GM12878 (cell line): ENCODE results near the gene ELP4. TPM values are rescaled to one million over a fixed set of nuclear protein-coding genes. Genes with fewer than 3 reads are reported as not detected.

Experiments used
- ATAC-seq: fragments of 200-7000 bp; cut with Tn5 transposase; 3 replicates; pipeline ENCODE4 v1.9.1; 2020; ENCODE audit warnings: mild to moderate bottlenecking, moderate library complexity
- BruUV-seq: library from RNA; stranded (reverse); fragments of 400-500 nt; replicated peaks from 2 replicates; lab custom pipeline; 2021; lab: Mats Ljungman, UMichigan
- CTCF ChIA-PET: fragments of 300-600 bp; sonication (Branson Sonifier 250); formaldehyde crosslinking; extraction: SDS; loops from one replicate; lab custom pipeline; 2021; ENCODE audit warnings: inconsistent platforms; lab: Yijun Ruan, JAX
- POLR2A ChIA-PET: fragments of 350-600 bp; formaldehyde crosslinking; extraction: SDS; loops from one replicate; lab custom pipeline; 2021; ENCODE audit warnings: inconsistent platforms; lab: Charles Lee
- RAD21 ChIA-PET: fragments of 300-600 bp; sonication (Branson Sonifier 250); formaldehyde crosslinking; loops from one replicate; lab custom pipeline; 2023; ENCODE audit warnings: antibody characterized with exemption; ENCODE audit not compliant: unreplicated experiment; lab: Charles Lee
- SMC1A ChIA-PET: fragments of 300-600 bp; sonication (Branson Sonifier 250); formaldehyde crosslinking; loops from one replicate; lab custom pipeline; 2023; ENCODE audit not compliant: unreplicated experiment, uncharacterized antibody; lab: Charles Lee
- DNase-seq: peaks from one replicate; pipeline ENCODE4 v3.0.0-alpha.2; 2011; ENCODE audit warnings: low read depth, low spot score
- FAIRE-seq: peaks from 3 replicates; lab custom pipeline; 2011; peaks lifted over from hg19 to GRCh38; lab: Jason Lieb, UNC
- H2AFZ ChIP-seq: 2 replicates; pipeline ENCODE4 v1.6.0; 2011; ENCODE audit warnings: low read depth, low read length, control low read depth; ENCODE audit not compliant: control insufficient read depth
- H3K27ac ChIP-seq: 2 replicates; pipeline ENCODE4 v1.5.1; 2011; ENCODE audit warnings: control low read depth; ENCODE audit not compliant: control insufficient read depth, insufficient read depth
- H3K27me3 ChIP-seq, 2 experiments: replicated peaks in 1 of 2; 2 replicates each; pipeline versions ENCODE4 v1.6.0 to v1.6.1; 2011; ENCODE audit warnings: low read length in 1 of 2; ENCODE audit not compliant: control insufficient read depth in 2 of 2, insufficient read depth in 2 of 2
- H3K36me3 ChIP-seq, 2 experiments: 2 replicates each; pipeline ENCODE4 v1.5.1; 2011; ENCODE audit warnings: low read length in 1 of 2; ENCODE audit not compliant: control insufficient read depth in 2 of 2, insufficient read depth in 2 of 2
- H3K4me1 ChIP-seq: 2 replicates; pipeline ENCODE4 v1.6.1; 2011; ENCODE audit warnings: mild to moderate bottlenecking, low read length, moderate library complexity, mixed read lengths; ENCODE audit not compliant: control insufficient read depth, insufficient read depth
- H3K4me2 ChIP-seq: 2 replicates; pipeline ENCODE4 v1.6.0; 2011; ENCODE audit warnings: control low read depth; ENCODE audit not compliant: control insufficient read depth, insufficient read depth
- H3K4me3 ChIP-seq: fragments of 200-600 bp; sonication (generic); 2 replicates; pipeline ENCODE4 v1.5.1; 2016
- H3K79me2 ChIP-seq: 2 replicates; pipeline ENCODE4 v1.6.0; 2011; ENCODE audit warnings: low read length; ENCODE audit not compliant: control insufficient read depth, insufficient read depth
- H3K9ac ChIP-seq: 2 replicates; pipeline ENCODE4 v1.8.0; 2011; ENCODE audit warnings: low read length, control low read depth, mixed read lengths; ENCODE audit not compliant: control insufficient read depth, insufficient read depth
- H3K9me3 ChIP-seq: replicated peaks from 3 replicates; pipeline ENCODE4 v1.5.1; 2011; ENCODE audit warnings: mild to moderate bottlenecking, low read length; ENCODE audit not compliant: control insufficient read depth, insufficient read depth
- H4K20me1 ChIP-seq: 2 replicates; pipeline ENCODE4 v1.6.0; 2011; ENCODE audit not compliant: control insufficient read depth, insufficient read depth
- ASH2L ChIP-seq: fragments of 300-600, 200-600 bp; sonication (generic); IDR thresholded peaks from 2 replicates; pipeline ENCODE4 v1.6.1; 2017; ENCODE audit warnings: low read depth, mild to moderate bottlenecking, borderline replicate concordance
- ATF7 ChIP-seq: fragments of 450-650 bp; IDR thresholded peaks from 2 replicates; pipeline ENCODE4 v1.6.1; 2016; ENCODE audit warnings: low read depth, mild to moderate bottlenecking
- BCL11A ChIP-seq: IDR thresholded peaks from 2 replicates; pipeline ENCODE4 v1.6.1; 2011; ENCODE audit warnings: low read depth, low read length
- CHD2 ChIP-seq: IDR thresholded peaks from 2 replicates; pipeline ENCODE4 v1.6.1; 2011; ENCODE audit warnings: low read depth, low read length, improper control_type of control experiment, borderline replicate concordance
- CTCF ChIP-seq, 3 experiments: IDR thresholded peaks in 2 of 3; conservative IDR thresholded peaks in 1 of 3; 2 replicates each; pipeline ENCODE4 v1.5.1; 2011; ENCODE audit warnings: low read depth in 3 of 3, low read length in 3 of 3, mild to moderate bottlenecking in 3 of 3, control low read depth in 2 of 3, moderate library complexity in 2 of 3, inconsistent platforms in 1 of 3, mixed read lengths in 1 of 3; ENCODE audit not compliant: control insufficient read depth in 2 of 3, insufficient read depth in 1 of 3; ENCODE audit errors: extremely low read depth in 1 of 3
- FOS ChIP-seq: IDR thresholded peaks from 3 replicates; pipeline ENCODE4 v1.6.1; 2011; ENCODE audit warnings: borderline replicate concordance; ENCODE audit not compliant: insufficient read length; ENCODE audit errors: extremely low read depth
- KDM1A ChIP-seq: fragments of 200-600 bp; sonication (generic); IDR thresholded peaks from 2 replicates; pipeline ENCODE4 v1.6.1; 2016; ENCODE audit warnings: borderline replicate concordance
- MAX ChIP-seq: IDR thresholded peaks from 2 replicates; pipeline ENCODE4 v1.6.1; 2012; ENCODE audit warnings: low read depth, low read length, improper control_type of control experiment
- NFYA ChIP-seq: IDR thresholded peaks from 2 replicates; pipeline ENCODE4 v1.6.1; 2011; ENCODE audit warnings: low read depth, mild to moderate bottlenecking, low read length, improper control_type of control experiment, borderline replicate concordance
- POU2F2 ChIP-seq: IDR thresholded peaks from 3 replicates; pipeline ENCODE4 v1.6.1; 2011; ENCODE audit warnings: low read depth, mild to moderate bottlenecking, low read length, borderline replicate concordance
- SUPT20H ChIP-seq: IDR thresholded peaks from 2 replicates; pipeline ENCODE4 v1.6.1; 2011; ENCODE audit warnings: low read depth, mild to moderate bottlenecking, low read length, moderate library complexity, borderline replicate concordance; ENCODE audit not compliant: control insufficient read depth
- TBL1XR1 ChIP-seq: IDR thresholded peaks from 2 replicates; pipeline ENCODE4 v1.6.1; 2012; ENCODE audit warnings: low read depth, low read length, improper control_type of control experiment
- TCF7 ChIP-seq: IDR thresholded peaks from 2 replicates; pipeline ENCODE4 v1.6.1; 2014; ENCODE audit warnings: antibody characterized with exemption, borderline replicate concordance
- ZNF24 ChIP-seq: fragments of 450-650 bp; IDR thresholded peaks from 2 replicates; pipeline ENCODE4 v1.6.1; 2017; ENCODE audit warnings: antibody characterized with exemption, mild to moderate bottlenecking
- ZNF384 ChIP-seq: IDR thresholded peaks from 2 replicates; pipeline ENCODE4 v1.6.1; 2012; ENCODE audit warnings: low read depth, mild to moderate bottlenecking, low read length, improper control_type of control experiment, borderline replicate concordance
- ZSCAN29 ChIP-seq: fragments of 450-650 bp; IDR thresholded peaks from 2 replicates; pipeline ENCODE4 v1.6.1; 2017; ENCODE audit warnings: mild to moderate bottlenecking, moderate library complexity
- WGBS: methylation state at CpG from one replicate; pipeline ENCODE4 v1.1.6; 2016; ENCODE audit warnings: low lambda C conversion rate; ENCODE audit not compliant: insufficient replicate concordance, insufficient coverage; ENCODE audit errors: missing lambda C conversion rate; 5-methylcytosine and 5-hydroxymethylcytosine counted together
- in situ Hi-C: fragments of 300-500 bp; cut with MboI; formaldehyde crosslinking; loops from 9 replicates; pipeline ENCODE4 v1.14.3; 2018; ENCODE audit warnings: mixed read lengths
- intact Hi-C: fragments of 100-400 bp; cut with micrococcal nuclease; formaldehyde crosslinking; loops from one replicate; pipeline ENCODE4 v1.14.2; 2022; ENCODE audit not compliant: unreplicated experiment
- polyA plus RNA-seq, 11 experiments: library from polyadenylated mRNA; depleted of rRNA in 4 of 11; unstranded in 6 of 11; stranded (reverse) in 5 of 11; fragments of >200 nt; fragmentation: Nextera tagmentation in 4 of 11; fragmentation: Illumina TruSeq in 1 of 11; extraction: Ambion mirVana in 4 of 11; extraction: Trizol in 1 of 11; gene quantifications; 1 replicate in 1 of 11; 2 replicates in 10 of 11; pipeline versions ENCODE4 v1.2.1 to v1.2.3, GENCODE V29; 2011 to 2016; ENCODE audit warnings: inconsistent platforms in 2 of 11, missing spikeins in 2 of 11, low read depth in 1 of 11
- total RNA-seq, 4 experiments: library from RNA; depleted of rRNA in 3 of 4; stranded (reverse); fragments of >200 nt in 3 of 4; fragmentation: Illumina TruSeq in 1 of 4; extraction: Trizol in 1 of 4; gene quantifications; 2 replicates each; pipeline versions ENCODE4 v1.2.1 to v1.2.3, GENCODE V29; 2013 to 2021

ELP4 gene
- total and polyA plus RNA-seq, 10 of the 15 experiments (the other 5 are each of a cell fraction or from before 2014, with no cell fraction given), result 17.7 to 36.1 (median 27.0) TPM

- Histone ChIP-seq H3K4me3 (no peak overlapping the region), H3K4me2 (no peak overlapping the region), H3K9me3 (no peaks in the 10 kb centered on the region), H3K79me2 (no peaks in the 10 kb centered on the region), H3K9ac (no peak overlapping the region), H3K4me1 (no peaks in the 10 kb centered on the region), H4K20me1 (no peaks in the 10 kb centered on the region), H3K27ac (no peak overlapping the region), H3K27me3 (no peaks in the 10 kb centered on the region), H2AFZ (no peak overlapping the region), H3K36me3 (no peaks in the 10 kb centered on the region)
- ChIA-PET POLR2A (no interaction called here), RAD21 (no interaction called here), CTCF (interaction anchor here (0.8 kb wide), 1 partner anchor 10 kb away, joined by 5 read pairs; no protein-coding TSS in a partner anchor), SMC1A (interaction anchor here (1.0 kb wide), 1 partner anchor 10 kb away, joined by 3 read pairs; no protein-coding TSS in a partner anchor)
- TF ChIP-seq NFYA (no peak), TBL1XR1 (no peak), KDM1A (no peak)
- FAIRE-seq (no peak), ATAC-seq (no peak), DNase-seq (no peak)
- intact Hi-C loops (loop anchor here (10.0 kb wide), 2 partner anchors 159 to 529 kb away; no protein-coding TSS in a partner anchor), in situ Hi-C loops (no loop called here)
- no TSS peak for BruUV-seq
These were observed 136.2 kb downstream of the ELP4 start for GRCh38 chr11:31645747-31646146.

- DNase-seq, result no peak
- TF ChIP-seq ATF7, result no peak
- no peak for TF ChIP-seq ZSCAN29
- no peak for TF ChIP-seq BCL11A
- TF ChIP-seq FOS, result no peak
- no peak for TF ChIP-seq POU2F2
- TF ChIP-seq CTCF (IDR thresholded peaks at IDR 0.05 in 2 of 3, conservative IDR thresholded peaks at IDR 0.05 in 1 of 3; ENCODE audit: control insufficient read depth in 2 of 3, extremely low read depth in 1 of 3, insufficient read depth in 1 of 3, low read depth in 3 of 3, low read length in 3 of 3), result no peak
- no peak for TF ChIP-seq ZNF24
- TF ChIP-seq CHD2, result no peak
- no peak for TF ChIP-seq ASH2L
- no peak for TF ChIP-seq TCF7
- no peak for TF ChIP-seq SUPT20H
- TF ChIP-seq MAX, result no peak
- no peak for TF ChIP-seq ZNF384
These were observed 136.6 kb downstream of the ELP4 start for GRCh38 chr11:31646216-31646615.

More at GRCh38 chr11:31646216-31646615, 136.6 kb downstream of the ELP4 start:
- H3K36me3 ChIP-seq, result no peaks in the 10 kb centered on the region
- RAD21 ChIA-PET, result no interaction called here
- H3K9me3 ChIP-seq, result no peaks in the 10 kb centered on the region
- FAIRE-seq (no peak), ATAC-seq (no peak)
- intact Hi-C loops, result loop anchor here (10.0 kb wide), 2 partner anchors 159 to 529 kb away; no protein-coding TSS in a partner anchor
- no peak overlapping the region for H3K9ac ChIP-seq
- no peaks in the 10 kb centered on the region for H3K27me3 ChIP-seq
- H2AFZ ChIP-seq, result no peak overlapping the region
- POLR2A ChIA-PET, result no interaction called here
- CTCF ChIA-PET, result interaction anchor here (0.8 kb wide), 1 partner anchor 9 kb away, joined by 5 read pairs; no protein-coding TSS in a partner anchor
- in situ Hi-C loops, result no loop called here
- H3K79me2 ChIP-seq, result no peaks in the 10 kb centered on the region
- no TSS peak for BruUV-seq
- 100% methylated on average over 1 of the region's 1 CpG for WGBS
- H3K27ac ChIP-seq, result no peak overlapping the region
- H3K4me3 ChIP-seq, result no peak overlapping the region
- SMC1A ChIA-PET, result interaction anchor here (0.6 to 1.0 kb wide), 2 partner anchors 9 to 155 kb away, joined by 3 read pairs; no protein-coding TSS in a partner anchor
- H3K4me1 ChIP-seq, result peaks cover 3% of the 10 kb centered on the region; the same call in 1 of the 2 replicates
- H3K4me2 ChIP-seq, result no peak overlapping the region
- H4K20me1 ChIP-seq, result no peaks in the 10 kb centered on the region
